Activated CD8-positive, alpha-beta memory T cell treated with anti-CD3 and anti-CD28 coated beads, Interleukin-2, amount 10 ng/mL, durations not matched to agents 7 days and 5 days (primary cell): ENCODE measurements around the gene INTS13. TPM values are rescaled to one million over a fixed set of nuclear protein-coding genes. Genes with fewer than 3 reads are reported as not detected.
"Not testable (repeated sequence)": the region's sequence is repeated elsewhere in the genome, so short reads cannot be mapped to it uniquely, and the experiment has no call there.

Experiments
- ATAC-seq: fragments of 150-1000 bp; cut with Tn5 transposase; one replicate; pipeline ENCODE4 v1.10.0; 2021; ENCODE audit warnings: moderate library complexity
- CTCF ChIA-PET: fragments of 350-600 bp; sonication (Branson Sonifier 250); formaldehyde crosslinking; loops from one replicate; lab custom pipeline; 2021; ENCODE audit warnings: antibody characterized with exemption; lab: Charles Lee
- DNase-seq: peaks from one replicate; pipeline ENCODE4 v3.0.0-alpha.2; 2020
- H3K27ac Mint-ChIP-seq: one replicate; pipeline ENCODE4 v1.8.0; 2021; ENCODE audit warnings: mild to moderate bottlenecking, mixed read lengths
- H3K27me3 Mint-ChIP-seq: one replicate; pipeline ENCODE4 v1.8.0; 2021; ENCODE audit warnings: mixed read lengths
- H3K36me3 Mint-ChIP-seq: one replicate; pipeline ENCODE4 v1.8.0; 2021; ENCODE audit warnings: mild to moderate bottlenecking, mixed read lengths
- H3K4me1 Mint-ChIP-seq: one replicate; pipeline ENCODE4 v1.8.0; 2021; ENCODE audit warnings: mixed read lengths
- H3K4me3 Mint-ChIP-seq: one replicate; pipeline ENCODE4 v1.8.0; 2021; ENCODE audit warnings: mild to moderate bottlenecking, moderate library complexity, mixed read lengths
- H3K9me3 Mint-ChIP-seq: one replicate; pipeline ENCODE4 v1.8.0; 2022; ENCODE audit warnings: low read depth, mixed read lengths
- total RNA-seq, 2 experiments: library from RNA; stranded (reverse); gene quantifications; one replicate each; pipeline ENCODE4 v1.2.3, GENCODE V29; 2021

INTS13 gene
- total RNA-seq, 2 experiments from 2014 or later: 44.7 to 48.6 TPM

DNA sequence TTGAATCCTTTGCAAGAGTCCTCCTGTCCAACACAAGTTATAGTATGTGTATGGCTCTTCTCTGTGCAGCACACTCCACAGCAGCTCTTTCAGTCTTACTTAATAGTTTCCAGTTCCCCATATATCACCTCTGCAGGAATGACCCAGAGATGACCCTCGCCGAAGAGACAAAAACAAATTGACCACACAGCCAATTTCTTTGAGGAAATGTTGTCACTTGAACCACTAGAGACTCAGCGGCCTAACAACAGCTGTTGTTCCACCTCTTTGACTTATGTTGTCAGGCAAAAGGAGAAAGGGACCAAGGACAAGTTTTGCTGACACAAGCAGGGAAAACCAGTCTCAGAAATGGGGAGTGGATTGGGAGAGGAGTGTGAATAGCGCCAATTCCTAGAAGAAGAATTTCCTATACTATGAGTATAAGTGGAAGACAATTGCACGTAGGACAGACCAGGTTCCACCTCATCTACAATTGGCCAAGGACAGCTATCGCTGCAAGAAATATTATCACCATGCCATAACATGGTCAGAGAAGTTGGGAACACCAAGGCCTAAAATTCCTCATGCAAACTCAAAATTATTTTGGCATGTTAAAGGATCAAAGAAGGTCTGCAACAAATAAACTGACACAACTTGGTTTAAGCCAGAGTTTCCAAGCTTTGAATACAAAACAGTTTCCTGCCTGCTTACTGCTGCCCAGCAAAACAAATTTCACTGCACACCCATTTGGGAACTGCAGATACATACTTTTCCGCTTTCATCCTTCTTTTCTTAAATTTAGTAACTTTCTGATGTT, 63.1 kb downstream of the INTS13 start:
- no peak for DNase-seq
- H3K4me1 Mint-ChIP-seq: peaks cover 7% of the 10 kb centered on the region
- H3K4me3 Mint-ChIP-seq: no peak overlapping the region
- no peaks in the 10 kb centered on the region for H3K9me3 Mint-ChIP-seq
- peaks cover 16% of the 10 kb centered on the region for H3K27me3 Mint-ChIP-seq
- H3K36me3 Mint-ChIP-seq: no peaks in the 10 kb centered on the region
- CTCF ChIA-PET: interaction anchor here (3.2 kb wide), 1 partner anchor 11 kb away, joined by 12 read pairs; no protein-coding TSS in a partner anchor
- no peak for ATAC-seq
- H3K27ac Mint-ChIP-seq: no peak overlapping the region

DNA sequence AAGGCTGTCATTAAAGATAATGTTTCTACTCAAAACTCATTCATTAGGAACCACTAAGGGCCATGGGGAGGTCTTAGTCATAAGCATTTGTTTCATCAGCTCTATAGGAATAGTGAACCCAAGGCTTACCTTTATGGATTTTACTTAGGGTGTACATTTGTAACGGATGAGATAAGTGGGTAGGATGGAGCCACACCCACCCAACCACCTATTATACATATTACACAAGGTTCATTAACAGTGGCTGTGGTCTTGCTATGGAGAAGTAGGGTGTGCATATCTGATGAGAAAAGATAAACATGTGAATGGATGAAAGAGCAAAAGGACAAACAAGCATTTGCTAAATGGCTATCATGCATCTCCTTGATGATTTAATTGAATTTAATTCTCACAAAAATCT, 65.2 kb downstream of the INTS13 start:
- Mint-ChIP-seq H3K27me3 (peaks cover 16% of the 10 kb centered on the region), H3K9me3 (no peaks in the 10 kb centered on the region), H3K36me3 (no peaks in the 10 kb centered on the region), H3K27ac (no peak overlapping the region), H3K4me1 (peaks cover 9% of the 10 kb centered on the region), H3K4me3 (no peak overlapping the region)
- CTCF ChIA-PET: interaction anchor here (7.3 kb wide), 1 partner anchor 12 kb away, joined by 50 read pairs; no protein-coding TSS in a partner anchor
- no peak for ATAC-seq
- DNase-seq: no peak

DNA sequence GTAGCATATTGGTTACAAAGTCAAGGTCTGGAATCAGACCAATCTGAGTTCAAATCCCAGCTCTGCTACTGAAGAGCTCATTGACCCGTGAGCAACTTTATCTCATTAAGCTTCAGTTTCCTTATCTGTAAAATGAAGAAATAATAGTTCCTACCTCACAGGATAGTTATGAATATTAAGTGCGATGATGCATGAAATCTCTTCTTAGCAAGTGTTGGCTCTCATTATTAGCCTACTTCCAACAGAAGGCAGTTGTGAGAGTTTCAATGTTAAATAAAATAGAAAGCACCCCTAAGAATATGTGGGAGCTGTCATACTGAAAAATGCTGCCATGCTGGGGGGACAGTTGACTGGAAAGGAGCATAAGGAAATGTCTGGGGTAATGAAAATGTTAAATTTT, 65.8 kb downstream of the INTS13 start:
- H3K27me3 Mint-ChIP-seq: peaks cover 16% of the 10 kb centered on the region
- DNase-seq (no peak), ATAC-seq (no peak)
- peaks cover 1% of the 10 kb centered on the region for H3K36me3 Mint-ChIP-seq
- CTCF ChIA-PET: interaction anchor here (1.0 to 7.3 kb wide), 2 partner anchors 13 to 15 kb away, joined by 3 to 50 read pairs; no protein-coding TSS in a partner anchor
- no peak overlapping the region for H3K27ac Mint-ChIP-seq
- peaks cover 16% of the 10 kb centered on the region for H3K4me1 Mint-ChIP-seq
- H3K9me3 Mint-ChIP-seq: no peaks in the 10 kb centered on the region
- no peak overlapping the region for H3K4me3 Mint-ChIP-seq

DNA sequence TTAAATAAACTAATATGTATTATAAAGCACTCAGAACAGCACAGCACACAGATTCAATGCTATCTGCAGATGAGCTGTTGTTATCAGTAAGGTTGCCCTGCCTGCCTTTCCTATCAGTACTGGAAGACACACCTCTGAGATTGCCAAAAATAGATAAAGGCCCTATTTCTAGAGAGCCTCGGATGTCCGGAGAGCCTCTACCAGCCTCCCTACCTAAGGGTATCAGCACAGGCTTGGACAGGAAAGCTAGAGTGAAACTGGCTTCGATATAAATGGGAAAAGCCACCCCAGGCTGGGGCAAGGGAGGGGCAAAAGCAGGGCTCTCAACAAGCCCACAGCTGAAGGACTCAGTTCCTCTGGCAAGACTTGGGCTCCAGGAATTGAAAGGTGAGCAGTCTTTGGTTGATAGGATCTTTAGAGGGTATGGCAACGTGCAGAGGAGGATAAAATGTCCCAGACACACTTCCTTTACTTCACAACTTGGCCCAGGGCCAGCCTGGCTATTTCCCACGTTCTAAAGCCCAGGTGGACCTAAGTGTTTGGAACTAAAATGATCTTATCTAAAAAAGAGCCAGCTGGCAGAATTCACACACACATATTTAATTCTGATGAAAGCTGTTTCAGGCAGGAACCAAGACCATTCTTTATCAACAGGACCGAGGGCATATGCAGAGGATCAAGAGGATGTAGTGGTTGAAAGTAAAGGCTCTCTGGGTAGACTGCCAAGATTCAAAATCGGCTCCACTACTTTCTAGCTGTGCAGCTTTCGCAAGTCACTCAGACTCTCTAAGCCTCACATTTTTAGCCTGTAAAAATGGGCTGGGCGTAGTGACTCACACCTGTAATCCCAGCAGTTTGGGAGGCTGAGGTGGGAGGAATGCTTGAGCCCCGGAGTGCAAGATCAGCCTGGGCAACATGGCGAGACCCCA, 67.0 kb downstream of the INTS13 start:
- peaks cover 1% of the 10 kb centered on the region for H3K36me3 Mint-ChIP-seq

DNA sequence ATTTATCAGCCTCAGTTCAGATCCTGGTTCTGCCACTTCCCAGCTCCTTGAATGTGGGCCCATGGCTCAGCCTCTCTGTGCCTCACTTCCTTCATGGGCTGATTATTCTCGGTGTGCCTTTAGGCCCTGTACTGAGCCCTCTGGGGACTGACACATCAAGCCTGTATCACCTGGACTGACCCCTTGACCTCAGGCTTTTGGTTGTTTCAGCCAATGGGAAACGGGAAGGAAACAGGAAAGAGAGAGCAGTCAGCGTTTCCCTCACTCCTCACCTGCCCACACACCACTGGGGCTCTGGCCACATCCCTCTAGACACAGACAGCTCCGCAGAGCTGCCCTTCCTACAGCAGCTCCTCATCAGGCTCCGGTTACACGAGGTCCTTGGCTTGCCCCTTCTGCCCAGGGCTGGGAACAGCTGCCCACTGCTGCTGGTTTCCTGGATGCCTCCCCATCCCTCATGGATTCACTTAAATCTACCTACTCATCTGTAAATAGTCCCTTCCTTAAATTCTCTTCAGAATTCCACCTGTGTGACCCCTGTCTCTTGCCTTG, 67.8 kb downstream of the INTS13 start:
- Mint-ChIP-seq H3K27me3 (peaks cover 13% of the 10 kb centered on the region), H3K4me1 (peaks cover 17% of the 10 kb centered on the region), H3K4me3 (no peak overlapping the region), H3K9me3 (no peaks in the 10 kb centered on the region), H3K36me3 (peaks cover 1% of the 10 kb centered on the region), H3K27ac (no peak overlapping the region)
- no peak for DNase-seq
- CTCF ChIA-PET: interaction anchor here (1.2 to 7.3 kb wide), 2 partner anchors 15 kb away, joined by 3 to 50 read pairs; no protein-coding TSS in a partner anchor
- ATAC-seq: no peak

More for the DNA sequence above, 67.0 kb downstream of the INTS13 start:
- H3K4me1 Mint-ChIP-seq: peaks cover 17% of the 10 kb centered on the region
- no peak for ATAC-seq
- no peak overlapping the region for H3K4me3 Mint-ChIP-seq
- no peak for DNase-seq
- no peak overlapping the region for H3K27ac Mint-ChIP-seq
- no peaks in the 10 kb centered on the region for H3K9me3 Mint-ChIP-seq
- CTCF ChIA-PET: interaction anchor here (0.7 to 7.3 kb wide), 3 partner anchors 14 to 450 kb away, joined by 3 to 50 read pairs (median 3); no protein-coding TSS in a partner anchor
- H3K27me3 Mint-ChIP-seq: peaks cover 13% of the 10 kb centered on the region

DNA sequence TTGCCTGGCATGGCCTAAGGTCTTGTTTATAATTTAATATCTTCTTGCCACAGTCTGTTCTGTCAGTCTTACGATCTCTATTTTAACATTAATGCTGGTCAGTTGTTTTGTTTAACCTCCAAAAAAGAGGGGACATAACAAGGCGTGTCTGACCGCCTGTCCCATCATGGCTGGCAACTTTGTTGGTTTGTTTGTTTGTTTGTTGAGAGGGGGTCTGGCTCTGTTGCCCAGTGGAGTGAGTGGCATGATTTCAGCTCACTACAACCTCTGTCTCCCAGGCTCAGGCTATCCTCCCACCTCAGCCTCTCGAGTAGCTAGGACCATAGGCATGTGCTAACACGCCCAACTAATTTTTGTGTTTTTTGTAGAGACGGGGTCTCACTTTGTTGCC, 68.7 kb downstream of the INTS13 start:
- Mint-ChIP-seq H3K4me1 (peaks cover 17% of the 10 kb centered on the region), H3K27me3 (peaks cover 13% of the 10 kb centered on the region), H3K9me3 (no peaks in the 10 kb centered on the region), H3K27ac (no peak overlapping the region), H3K36me3 (peaks cover 1% of the 10 kb centered on the region), H3K4me3 (no peak overlapping the region)
- CTCF ChIA-PET: interaction anchor here (0.6 to 7.3 kb wide), 3 partner anchors 10 to 16 kb away, joined by 3 to 50 read pairs (median 3); no protein-coding TSS in a partner anchor
- ATAC-seq: no peak
- no peak for DNase-seq

DNA sequence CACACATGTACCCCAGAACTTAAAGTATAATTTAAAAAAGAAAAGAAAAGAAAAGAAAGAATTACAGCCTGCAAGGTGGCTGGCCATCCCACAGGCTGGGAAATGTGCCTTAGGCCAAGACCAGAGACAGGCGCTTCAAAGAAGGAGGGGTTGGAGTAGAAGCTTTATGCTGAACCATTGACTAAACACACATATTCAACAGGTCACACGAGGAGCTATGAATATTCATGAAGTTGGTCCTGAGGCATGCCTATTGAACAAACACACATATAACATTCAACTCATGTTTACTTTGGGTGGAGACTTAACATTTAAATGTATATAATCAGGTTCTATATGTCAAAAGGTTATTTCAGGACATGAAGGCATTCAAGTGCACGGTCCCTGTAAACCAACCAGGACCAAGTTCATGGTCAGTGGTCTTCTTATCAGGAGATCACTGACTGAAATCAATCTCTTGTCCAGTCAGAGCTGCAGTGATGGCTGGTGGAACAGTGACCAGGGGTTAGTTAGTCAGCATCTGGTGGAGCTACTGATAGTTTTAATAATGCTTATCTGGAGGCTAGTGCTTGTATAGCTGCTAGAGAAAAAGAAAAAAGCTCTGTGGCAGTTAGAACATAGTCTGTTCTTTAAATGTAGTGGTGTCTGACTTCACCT, 69.2 kb downstream of the INTS13 start:
- H3K36me3 Mint-ChIP-seq: peaks cover 1% of the 10 kb centered on the region
- H3K27ac Mint-ChIP-seq: no peak overlapping the region
- H3K27me3 Mint-ChIP-seq: peaks cover 13% of the 10 kb centered on the region
- H3K4me1 Mint-ChIP-seq: peaks cover 17% of the 10 kb centered on the region
- ATAC-seq (no peak), DNase-seq (no peak)
- CTCF ChIA-PET: interaction anchor here (0.6 to 7.3 kb wide), 3 partner anchors 11 to 16 kb away, joined by 3 to 50 read pairs (median 3); no protein-coding TSS in a partner anchor
- H3K4me3 Mint-ChIP-seq: no peak overlapping the region
- H3K9me3 Mint-ChIP-seq: no peaks in the 10 kb centered on the region

DNA sequence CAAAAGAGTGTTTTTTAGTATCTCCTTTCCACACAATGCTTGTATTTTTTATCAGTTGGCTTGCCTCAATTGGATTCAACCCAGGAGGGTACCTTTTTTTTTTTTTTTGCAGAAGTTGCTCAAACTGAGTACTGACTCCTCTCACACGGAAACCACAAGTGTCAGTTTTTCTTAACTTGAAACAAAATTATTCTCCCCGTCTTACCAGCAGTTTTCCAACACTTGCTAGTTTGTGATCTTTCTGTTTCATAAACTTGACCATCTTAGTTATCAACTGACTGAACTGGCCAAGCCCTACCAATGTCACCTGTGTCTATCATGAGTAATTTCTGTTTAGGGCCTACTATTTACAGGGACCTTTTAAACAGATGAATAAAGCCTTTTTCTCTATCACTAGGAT, 70.7 kb downstream of the INTS13 start:
- H3K36me3 Mint-ChIP-seq: peaks cover 1% of the 10 kb centered on the region
- CTCF ChIA-PET: interaction anchor here (1.0 to 7.3 kb wide), 5 partner anchors 13 to 458 kb away, joined by 3 to 50 read pairs (median 3); no protein-coding TSS in a partner anchor
- H3K4me1 Mint-ChIP-seq: peaks cover 17% of the 10 kb centered on the region
- H3K9me3 Mint-ChIP-seq: no peaks in the 10 kb centered on the region
- H3K27me3 Mint-ChIP-seq: peaks cover under 1% of the 10 kb centered on the region
- H3K27ac Mint-ChIP-seq: peak overlapping the region; percentile 10
- H3K4me3 Mint-ChIP-seq: no peak overlapping the region
- peak; percentile 68 for ATAC-seq
- DNase-seq: no peak

DNA sequence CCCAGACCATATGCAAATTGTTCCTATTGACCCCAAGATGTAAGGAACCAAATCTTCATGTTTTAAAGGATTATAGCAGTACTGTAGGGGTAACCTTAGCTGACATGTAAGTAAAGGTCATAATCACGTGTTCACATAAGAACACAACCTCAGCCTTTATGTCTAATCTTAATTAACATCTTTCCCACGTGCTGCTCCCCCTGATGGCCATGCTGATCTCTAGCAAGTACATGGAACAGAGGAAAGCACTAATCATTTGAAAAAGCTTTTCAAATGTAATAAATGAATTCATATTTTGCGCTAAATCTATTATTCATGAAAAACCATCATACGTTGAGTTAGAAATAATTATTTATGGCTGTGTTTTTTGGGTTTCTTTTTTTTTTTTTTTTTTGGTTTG, 74.3 kb downstream of the INTS13 start:
- Mint-ChIP-seq H3K27me3 (peaks cover under 1% of the 10 kb centered on the region), H3K36me3 (peaks cover 1% of the 10 kb centered on the region), H3K9me3 (no peaks in the 10 kb centered on the region), H3K27ac (no peak overlapping the region), H3K4me3 (no peak overlapping the region), H3K4me1 (peaks cover 11% of the 10 kb centered on the region)
- DNase-seq: no peak
- CTCF ChIA-PET: interaction anchor here (1.1 to 1.9 kb wide), 2 partner anchors 21 to 22 kb away, joined by 4 to 5 read pairs; no protein-coding TSS in a partner anchor
- ATAC-seq: no peak

DNA sequence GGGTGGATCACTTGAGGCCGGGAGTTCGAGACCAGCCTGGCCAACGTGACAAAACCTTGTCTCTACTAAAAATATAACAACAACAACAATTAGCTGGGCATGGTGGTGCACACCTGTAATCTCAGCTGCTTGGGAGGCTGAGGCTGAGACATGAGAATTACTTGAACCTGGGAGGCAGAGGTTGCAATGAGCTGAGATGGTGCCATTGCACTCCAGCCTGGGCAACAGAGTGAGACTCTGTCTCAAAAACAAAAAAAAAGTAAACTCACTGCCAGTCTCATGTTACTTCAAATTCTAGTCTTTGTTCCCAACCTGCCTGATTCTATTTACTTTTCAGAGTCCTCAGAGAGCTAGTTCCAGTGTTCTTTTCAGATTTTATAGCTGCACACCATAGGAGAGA, 75.0 kb downstream of the INTS13 start:
- not testable (repeated sequence) for DNase-seq, H3K27me3 Mint-ChIP-seq, H3K36me3 Mint-ChIP-seq, ATAC-seq, H3K4me3 Mint-ChIP-seq, H3K27ac Mint-ChIP-seq, H3K9me3 Mint-ChIP-seq, H3K4me1 Mint-ChIP-seq
- CTCF ChIA-PET: interaction anchor here (1.1 to 1.9 kb wide), 2 partner anchors 22 kb away, joined by 4 to 5 read pairs; no protein-coding TSS in a partner anchor

DNA sequence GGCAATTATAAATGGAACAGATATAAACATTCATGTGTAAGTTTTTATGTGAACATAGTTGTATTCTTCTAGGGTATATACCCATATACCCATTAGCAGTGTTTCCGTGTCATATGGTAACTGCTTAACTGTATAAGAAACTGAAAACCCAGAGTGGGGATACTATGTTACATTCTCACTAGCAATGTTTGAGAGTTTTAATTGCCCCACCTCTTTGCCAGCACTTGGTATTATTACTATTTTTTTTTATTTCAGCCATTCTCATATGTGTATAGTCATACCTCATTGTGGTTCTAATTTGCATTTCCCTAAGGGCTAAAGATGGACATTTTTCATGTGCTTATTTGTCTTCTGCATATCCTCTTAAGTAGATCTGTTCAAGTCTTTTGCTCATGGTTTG, 76.1 kb downstream of the INTS13 start:
- CTCF ChIA-PET: no interaction called here
- ATAC-seq (no peak), DNase-seq (no peak)
- H3K9me3 Mint-ChIP-seq: no peaks in the 10 kb centered on the region
- no peak overlapping the region for H3K4me3 Mint-ChIP-seq
- H3K4me1 Mint-ChIP-seq: no peaks in the 10 kb centered on the region
- H3K27me3 Mint-ChIP-seq: peaks cover 3% of the 10 kb centered on the region
- no peak overlapping the region for H3K27ac Mint-ChIP-seq
- H3K36me3 Mint-ChIP-seq: no peaks in the 10 kb centered on the region

DNA sequence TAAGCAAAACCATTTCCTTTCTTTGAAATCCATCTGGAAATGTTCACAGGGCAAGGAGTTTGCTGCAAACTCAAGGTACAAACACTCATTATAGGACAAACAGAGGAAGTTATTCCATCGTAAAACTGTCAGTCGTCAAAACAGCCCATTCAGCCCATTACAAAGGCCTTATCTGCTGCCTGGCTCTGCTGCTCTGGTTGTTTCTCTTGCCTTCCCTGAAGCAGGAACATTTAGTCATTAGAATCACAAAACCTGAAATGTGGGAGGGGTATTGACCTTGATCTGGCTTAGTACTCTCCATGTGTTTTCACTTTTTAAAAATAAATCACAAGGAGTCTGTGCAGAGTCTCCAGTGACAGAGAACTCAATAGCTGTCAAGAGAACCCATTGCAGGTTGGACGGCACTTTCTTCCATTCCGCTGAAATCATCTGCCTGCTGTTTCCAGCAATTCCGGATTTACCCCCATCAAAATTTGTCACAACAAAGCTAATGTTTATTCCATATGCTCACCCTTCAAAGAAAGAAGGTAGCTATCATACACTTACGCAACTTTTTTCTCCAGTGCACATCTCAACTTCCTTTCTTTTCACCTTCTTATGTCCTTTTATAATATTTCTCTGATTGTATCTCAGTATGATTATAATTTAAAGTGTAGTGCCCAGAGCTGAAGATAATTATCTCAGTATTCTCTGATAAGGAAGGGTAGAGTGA, 80.2 kb downstream of the INTS13 start:
- Mint-ChIP-seq H3K9me3 (no peaks in the 10 kb centered on the region), H3K36me3 (no peaks in the 10 kb centered on the region), H3K4me1 (no peaks in the 10 kb centered on the region), H3K4me3 (no peak overlapping the region), H3K27me3 (peaks cover 3% of the 10 kb centered on the region), H3K27ac (no peak overlapping the region)
- ATAC-seq: no peak
- no peak for DNase-seq
- CTCF ChIA-PET: interaction anchor here (1.0 to 4.3 kb wide), 4 partner anchors 14 to 449 kb away, joined by 3 to 34 read pairs (median 4); partner anchors contain the start of gene TM7SF3
